Measurements from ENCODE around the gene NSFL1C. TPM values are rescaled to one million over a fixed set of nuclear protein-coding genes. Genes with fewer than 3 reads are reported as not detected.

Gene NSFL1C
- total and polyA plus RNA-seq, 4 experiments from 2014 or later, result 57.5 to 105 (median 71.6) TPM

DNA sequence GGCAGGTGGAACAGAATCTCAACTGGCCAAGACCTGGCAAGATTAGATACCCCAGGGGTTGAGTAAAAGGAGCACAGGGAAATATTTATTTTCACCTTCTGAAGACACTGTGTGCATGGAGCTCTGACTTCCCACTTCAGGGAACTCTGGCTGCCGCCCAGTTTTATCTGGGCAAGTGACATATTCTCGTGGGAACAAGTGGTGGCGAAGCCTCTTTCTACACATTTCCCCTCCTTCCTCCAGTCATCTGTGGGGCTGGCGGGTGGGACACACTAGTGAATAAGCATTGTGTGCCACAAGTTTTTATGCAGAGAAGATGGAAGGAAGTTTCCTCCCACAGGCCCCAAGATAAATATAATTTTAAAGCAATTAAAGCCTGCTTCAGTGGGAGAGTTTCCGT lies 23.6 kb downstream of the NSFL1C start:
- DNase-seq, result no peak
- H3K4me1 ChIP-seq (ENCODE audit: insufficient read depth, low read length), result no peaks in the 10 kb centered on the region
- no peaks in the 10 kb centered on the region for H3K9me3 ChIP-seq (ENCODE audit: control insufficient read depth in 1 of 2, low read length in 2 of 2)
- peaks cover 61% of the 10 kb centered on the region for H3K36me3 ChIP-seq (ENCODE audit: insufficient read depth, low read length)
- intact Hi-C loops (cut with micrococcal nuclease), result no loop called here
- H3K4me3 ChIP-seq (ENCODE audit: low read length in 2 of 2), result no peak overlapping the region
- H3K4me3 Mint-ChIP-seq, result no peak overlapping the region
- H3K27me3 Mint-ChIP-seq, result no peaks in the 10 kb centered on the region
- ChIA-PET CTCF (ENCODE audit: partially characterized antibody) (interaction anchor here (1.0 kb wide), 1 partner anchor 24 kb away, joined by 3 read pairs; no protein-coding TSS in a partner anchor), POLR2A (ENCODE audit: partially characterized antibody) (no interaction called here)
- H3K9me3 Mint-ChIP-seq, result no peaks in the 10 kb centered on the region
- H3K4me1 Mint-ChIP-seq, result peaks cover 4 to 19% (median 16%) of the 10 kb centered on the region in 4 donors
- no peak overlapping the region for H3K27ac ChIP-seq (ENCODE audit: low read depth, low read length)
- no peaks in the 10 kb centered on the region for H3K27me3 ChIP-seq (ENCODE audit: insufficient read depth, low read length)
- H3K36me3 Mint-ChIP-seq, result peaks cover 56 to 76% of the 10 kb centered on the region in 2 donors
- no peak overlapping the region for H3K27ac Mint-ChIP-seq

DNA sequence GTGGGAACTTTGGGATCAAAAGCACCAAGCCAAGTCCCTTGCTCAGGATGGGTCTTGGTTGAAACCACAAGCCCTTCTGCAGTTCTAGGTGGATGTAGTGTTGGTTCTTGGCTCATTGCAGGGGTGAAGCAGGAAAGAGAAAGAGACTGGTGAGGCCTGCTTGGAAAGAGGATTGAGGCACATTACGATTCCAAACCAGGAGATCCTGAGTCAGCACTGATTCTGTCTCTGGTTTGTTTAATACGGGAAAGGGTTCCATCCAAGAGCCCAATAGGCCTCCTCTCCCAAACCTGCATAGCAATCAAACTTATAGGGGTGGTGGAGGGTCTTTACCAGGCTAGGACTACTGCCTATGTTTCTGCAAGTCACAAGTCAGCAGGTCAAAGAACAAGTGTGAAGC lies 24.3 kb downstream of the NSFL1C start:
- no peaks in the 10 kb centered on the region for H3K27me3 ChIP-seq (ENCODE audit: insufficient read depth, low read length)
- Mint-ChIP-seq H3K4me1 (peaks cover 5 to 22% (median 18%) of the 10 kb centered on the region in 4 donors), H3K27ac (peak overlapping the region in 1 of 7 donors; percentile 51), H3K9me3 (no peaks in the 10 kb centered on the region), H3K27me3 (no peaks in the 10 kb centered on the region), H3K4me3 (no peak overlapping the region), H3K36me3 (peaks cover 48 to 68% of the 10 kb centered on the region in 2 donors)
- H3K4me3 ChIP-seq (ENCODE audit: low read length in 2 of 2), result no peak overlapping the region
- H3K36me3 ChIP-seq (ENCODE audit: insufficient read depth, low read length), result peaks cover 53% of the 10 kb centered on the region
- no peak for DNase-seq
- H3K9me3 ChIP-seq (ENCODE audit: control insufficient read depth in 1 of 2, low read length in 2 of 2), result no peaks in the 10 kb centered on the region
- CTCF ChIA-PET (ENCODE audit: partially characterized antibody), result no interaction called here
- intact Hi-C loops (cut with micrococcal nuclease), result no loop called here
- H3K4me1 ChIP-seq (ENCODE audit: insufficient read depth, low read length), result no peaks in the 10 kb centered on the region
- POLR2A ChIA-PET (ENCODE audit: partially characterized antibody), result no interaction called here
- H3K27ac ChIP-seq (ENCODE audit: low read depth, low read length), result no peak overlapping the region

- Histone ChIP-seq H3K27me3 (ENCODE audit: insufficient read depth, low read length) (no peaks in the 10 kb centered on the region), H3K4me1 (ENCODE audit: insufficient read depth, low read length) (no peaks in the 10 kb centered on the region), H3K4me3 (ENCODE audit: low read length in 2 of 2) (no peak overlapping the region), H3K36me3 (ENCODE audit: insufficient read depth, low read length) (peaks cover 42% of the 10 kb centered on the region), H3K9me3 (ENCODE audit: control insufficient read depth in 1 of 2, low read length in 2 of 2) (no peaks in the 10 kb centered on the region), H3K27ac (ENCODE audit: low read depth, low read length) (no peak overlapping the region)
- Mint-ChIP-seq H3K4me3 (no peak overlapping the region), H3K36me3 (peaks cover 38 to 58% of the 10 kb centered on the region in 2 donors), H3K4me1 (peaks cover 8 to 28% (median 21%) of the 10 kb centered on the region in 4 donors), H3K27ac (no peak overlapping the region), H3K9me3 (no peaks in the 10 kb centered on the region), H3K27me3 (no peaks in the 10 kb centered on the region)
- CTCF ChIA-PET (ENCODE audit: partially characterized antibody), result interaction anchor here (0.8 to 1.7 kb wide), 4 partner anchors 108 to 336 kb away, joined by 3 to 7 read pairs (median 4); no protein-coding TSS in a partner anchor
- intact Hi-C loops (cut with micrococcal nuclease), result no loop called here
- no peak for DNase-seq
- POLR2A ChIA-PET (ENCODE audit: partially characterized antibody), result no interaction called here
Observed at GRCh38 chr20:1441133-1441532, 25.5 kb downstream of the NSFL1C start.

DNA sequence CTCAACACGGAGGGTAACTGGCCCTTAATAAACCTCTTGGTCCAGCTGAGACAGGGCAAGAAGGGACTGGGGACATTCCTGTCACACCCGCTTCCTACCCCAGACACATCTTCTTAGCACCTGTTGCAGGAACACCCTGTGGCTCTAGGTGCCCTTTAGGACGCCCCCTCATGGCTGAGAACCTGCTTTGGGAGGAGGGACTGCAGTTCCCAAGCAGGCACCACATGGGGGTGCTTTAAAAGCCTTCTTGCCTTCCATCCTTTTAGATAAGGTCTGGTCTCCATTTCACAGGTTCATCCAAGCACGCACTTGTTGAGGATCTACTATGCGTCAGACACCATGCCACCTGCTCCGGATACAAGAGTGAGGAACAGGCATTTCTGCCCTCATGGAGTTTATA lies 26.6 kb downstream of the NSFL1C start:
- peak overlapping the region in 1 of 7 donors; percentile 86 for H3K27ac Mint-ChIP-seq
- Histone ChIP-seq H3K9me3 (ENCODE audit: control insufficient read depth in 1 of 2, low read length in 2 of 2) (no peaks in the 10 kb centered on the region), H3K36me3 (ENCODE audit: insufficient read depth, low read length) (peaks cover 31% of the 10 kb centered on the region), H3K4me3 (ENCODE audit: low read length in 2 of 2) (no peak overlapping the region), H3K27ac (ENCODE audit: low read depth, low read length) (no peak overlapping the region), H3K4me1 (ENCODE audit: insufficient read depth, low read length) (peaks cover 11% of the 10 kb centered on the region), H3K27me3 (ENCODE audit: insufficient read depth, low read length) (no peaks in the 10 kb centered on the region)
- H3K27me3 Mint-ChIP-seq, result no peaks in the 10 kb centered on the region
- DNase-seq, result peak in 1 of 5 donors; percentile 6
- no peaks in the 10 kb centered on the region for H3K9me3 Mint-ChIP-seq
- peaks cover 14 to 38% (median 29%) of the 10 kb centered on the region in 4 donors for H3K4me1 Mint-ChIP-seq
- no peak overlapping the region for H3K4me3 Mint-ChIP-seq
- H3K36me3 Mint-ChIP-seq, result peaks cover 27 to 47% of the 10 kb centered on the region in 2 donors
- POLR2A ChIA-PET (ENCODE audit: partially characterized antibody), result interaction anchor here (0.7 kb wide), 1 partner anchor 11 kb away, joined by 3 read pairs; no protein-coding TSS in a partner anchor
- intact Hi-C loops (cut with micrococcal nuclease), result no loop called here
- CTCF ChIA-PET (ENCODE audit: partially characterized antibody), result interaction anchor here (0.8 to 1.7 kb wide), 4 partner anchors 64 to 337 kb away, joined by 3 to 7 read pairs (median 4); no protein-coding TSS in a partner anchor

- CTCF ChIA-PET (ENCODE audit: partially characterized antibody), result interaction anchor here (0.7 to 5.9 kb wide), 18 partner anchors 11 to 330 kb away, joined by 3 to 73 read pairs (median 6); partner anchors contain the start of genes FKBP1A, NSFL1C and SDCBP2
- Mint-ChIP-seq H3K4me1 (peaks cover 23 to 54% (median 38%) of the 10 kb centered on the region in 4 donors), H3K4me3 (no peak overlapping the region)
Observed at GRCh38 chr20:1438361-1438760, 28.3 kb downstream of the NSFL1C start.

DNA sequence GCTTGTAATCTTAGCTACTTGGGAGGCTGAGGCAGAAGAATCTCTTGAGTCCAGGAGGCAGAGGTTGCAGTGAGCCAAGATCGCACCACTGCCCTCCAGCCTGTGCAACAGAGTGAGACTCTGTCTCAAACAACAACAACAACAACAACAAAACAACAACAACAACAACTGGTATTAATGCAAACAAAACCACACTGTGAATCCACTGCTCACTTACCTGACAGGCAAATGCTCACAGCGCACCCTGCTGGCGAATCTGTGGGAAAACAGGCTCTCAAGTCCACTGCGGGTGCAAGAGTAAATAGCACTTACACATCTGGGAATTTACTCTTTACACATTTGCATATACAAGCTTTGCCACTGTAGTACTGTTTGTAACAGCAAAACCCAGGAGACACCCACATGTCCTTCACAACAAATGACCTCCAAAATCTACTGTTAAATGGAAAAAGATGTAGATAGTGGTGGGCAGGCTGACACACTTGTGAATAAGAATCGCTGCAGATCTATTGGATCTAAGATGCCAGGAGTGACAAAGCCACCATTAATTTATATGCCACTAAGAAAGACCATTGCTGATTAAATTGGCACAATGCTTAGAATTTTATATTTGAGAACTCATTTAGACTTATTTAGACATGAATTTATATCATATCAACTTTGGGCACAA lies 29.3 kb downstream of the NSFL1C start:
- POLR2A ChIA-PET (ENCODE audit: partially characterized antibody), result interaction anchor here (0.6 kb wide), 1 partner anchor 112 kb away, joined by 3 read pairs; no protein-coding TSS in a partner anchor
- CTCF ChIA-PET (ENCODE audit: partially characterized antibody), result interaction anchor here (0.7 to 5.9 kb wide), 30 partner anchors 10 to 232 kb away, joined by 3 to 73 read pairs (median 4); partner anchors contain the start of genes FKBP1A and NSFL1C
- Mint-ChIP-seq H3K4me3 (peak overlapping the region in 2 of 8 donors; percentile 27 to 53), H3K27ac (peak overlapping the region in 3 of 7 donors; percentile 11 to 30 (median 22)), H3K4me1 (peaks cover 23 to 59% (median 40%) of the 10 kb centered on the region in 4 donors), H3K27me3 (peaks cover 0 to 4% of the 10 kb centered on the region in 2 donors), H3K9me3 (no peaks in the 10 kb centered on the region), H3K36me3 (peaks cover 3 to 22% of the 10 kb centered on the region in 2 donors)
- peaks cover 20% of the 10 kb centered on the region for H3K4me1 ChIP-seq (ENCODE audit: insufficient read depth, low read length)
- no peaks in the 10 kb centered on the region for H3K9me3 ChIP-seq (ENCODE audit: control insufficient read depth in 1 of 2, low read length in 2 of 2)
- no peak overlapping the region for H3K27ac ChIP-seq (ENCODE audit: low read depth, low read length)
- H3K36me3 ChIP-seq (ENCODE audit: insufficient read depth, low read length), result peaks cover 7% of the 10 kb centered on the region
- H3K4me3 ChIP-seq (ENCODE audit: low read length in 2 of 2), result no peak overlapping the region
- intact Hi-C loops (cut with micrococcal nuclease), result loop anchor here (1.0 to 5.0 kb wide), 4 partner anchors 44 to 225 kb away; partner anchors contain the start of gene FKBP1A
- DNase-seq, result peak; percentile 73 to 77 (median 74)
- no peaks in the 10 kb centered on the region for H3K27me3 ChIP-seq (ENCODE audit: insufficient read depth, low read length)

More at GRCh38 chr20:1438361-1438760, 28.3 kb downstream of the NSFL1C start:
- H3K36me3 ChIP-seq (ENCODE audit: insufficient read depth, low read length), result peaks cover 15% of the 10 kb centered on the region
- no peaks in the 10 kb centered on the region for H3K9me3 ChIP-seq (ENCODE audit: control insufficient read depth in 1 of 2, low read length in 2 of 2)
- intact Hi-C loops (cut with micrococcal nuclease), result loop anchor here (5.0 kb wide), 1 partner anchor 226 kb away; no protein-coding TSS in a partner anchor
- POLR2A ChIA-PET (ENCODE audit: partially characterized antibody), result interaction anchor here (1.6 kb wide), 1 partner anchor 47 kb away, joined by 5 read pairs; no protein-coding TSS in a partner anchor
- Mint-ChIP-seq H3K27me3 (peaks cover 0 to 2% of the 10 kb centered on the region in 2 donors), H3K36me3 (peaks cover 13 to 32% of the 10 kb centered on the region in 2 donors), H3K9me3 (no peaks in the 10 kb centered on the region), H3K27ac (peak overlapping the region in 1 of 7 donors; percentile 43)
- no peaks in the 10 kb centered on the region for H3K27me3 ChIP-seq (ENCODE audit: insufficient read depth, low read length)
- H3K4me1 ChIP-seq (ENCODE audit: insufficient read depth, low read length), result peaks cover 20% of the 10 kb centered on the region
- DNase-seq, result no peak
- H3K4me3 ChIP-seq (ENCODE audit: low read length in 2 of 2), result no peak overlapping the region
- H3K27ac ChIP-seq (ENCODE audit: low read depth, low read length), result no peak overlapping the region

DNA sequence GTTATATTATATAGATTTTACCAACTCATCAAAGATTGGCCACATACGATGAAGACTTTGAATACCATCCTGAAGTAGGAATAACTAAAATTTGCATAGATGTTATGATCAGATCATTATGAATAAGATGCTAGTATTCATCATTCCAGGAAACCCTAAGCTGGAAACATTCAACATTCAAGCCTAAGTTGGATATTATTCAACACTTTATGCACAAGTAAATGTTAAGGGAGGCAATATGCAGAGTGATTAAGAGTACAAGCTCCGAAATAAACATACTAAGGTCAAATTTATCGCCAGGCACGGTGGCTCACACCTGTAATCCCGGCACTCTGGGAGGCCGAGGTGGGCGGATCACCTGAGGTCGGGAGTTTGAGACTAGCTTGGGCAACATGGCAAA lies 30.4 kb downstream of the NSFL1C start:
- Mint-ChIP-seq H3K27ac (no peak overlapping the region), H3K36me3 (peaks cover 0 to 11% of the 10 kb centered on the region in 2 donors), H3K4me3 (no peak overlapping the region), H3K27me3 (peaks cover 0 to 4% of the 10 kb centered on the region in 2 donors), H3K9me3 (no peaks in the 10 kb centered on the region), H3K4me1 (peaks cover 23 to 51% (median 34%) of the 10 kb centered on the region in 4 donors)
- intact Hi-C loops (cut with micrococcal nuclease), result loop anchor here (5.0 kb wide), 1 partner anchor 224 kb away; no protein-coding TSS in a partner anchor
- Histone ChIP-seq H3K9me3 (ENCODE audit: control insufficient read depth in 1 of 2, low read length in 2 of 2) (no peaks in the 10 kb centered on the region), H3K27me3 (ENCODE audit: insufficient read depth, low read length) (no peaks in the 10 kb centered on the region), H3K27ac (ENCODE audit: low read depth, low read length) (no peak overlapping the region), H3K36me3 (ENCODE audit: insufficient read depth, low read length) (no peaks in the 10 kb centered on the region), H3K4me3 (ENCODE audit: low read length in 2 of 2) (no peak overlapping the region), H3K4me1 (ENCODE audit: insufficient read depth, low read length) (peaks cover 20% of the 10 kb centered on the region)
- no peak for DNase-seq
- CTCF ChIA-PET (ENCODE audit: partially characterized antibody), result interaction anchor here (0.5 to 5.9 kb wide), 23 partner anchors 12 to 210 kb away, joined by 3 to 73 read pairs (median 4); partner anchors contain the start of genes FKBP1A and NSFL1C
- POLR2A ChIA-PET (ENCODE audit: partially characterized antibody), result interaction anchor here (2.1 kb wide), 1 partner anchor 47 kb away, joined by 6 read pairs; no protein-coding TSS in a partner anchor
